ENCODE data around the gene PDP2. TPM values are rescaled to one million over a fixed set of nuclear protein-coding genes. Genes with fewer than 3 reads are reported as not detected.

PDP2 gene
- polyA plus RNA-seq, 1 donor (not counting 4 experiments of a cell fraction or from before 2014, with no cell fraction given), result 18.5 TPM

GRCh38 chr16:66845791-66846221 lies 34.5 kb upstream of the PDP2 start:
- H3K27ac ChIP-seq (ENCODE audit: control insufficient read depth, insufficient read depth, low read length), result no peak overlapping the region
- H4K20me1 ChIP-seq (ENCODE audit: control insufficient read depth, extremely low read depth, insufficient read depth, low read length), result no peaks in the 10 kb centered on the region
- no peaks in the 10 kb centered on the region for H3K79me2 ChIP-seq (ENCODE audit: control insufficient read depth, insufficient read depth, low read length)
- DNase-seq (ENCODE audit: low read depth, low spot score) (no peak), FAIRE-seq (no peak)
- no peak overlapping the region for H3K4me2 ChIP-seq (ENCODE audit: control insufficient read depth, extremely low read depth, insufficient read depth, low read depth, low read length)
- dilution Hi-C loops (cut with MboI; ENCODE audit: extremely low pct_ligation_motif_present, low sequenced_read_pairs), result no loop called here
- no peaks in the 10 kb centered on the region for H3K9me1 ChIP-seq (ENCODE audit: control insufficient read depth, extremely low read depth, insufficient read depth, low read length)
- no peak overlapping the region for H3K9ac ChIP-seq (ENCODE audit: control insufficient read depth, extremely low read depth, insufficient read depth, low read length)
- no peaks in the 10 kb centered on the region for H3K9me3 ChIP-seq (ENCODE audit: control insufficient read depth, low read depth, low read length)
- no peak overlapping the region for H3K4me3 ChIP-seq (ENCODE audit: control insufficient read depth in 2 of 3, extremely low read depth in 1 of 3, insufficient read depth in 2 of 3, low read depth in 1 of 3, low read length in 3 of 3)
- no peaks in the 10 kb centered on the region for H3K36me3 ChIP-seq (ENCODE audit: control insufficient read depth in 2 of 2, extremely low read depth in 1 of 2, insufficient read depth in 2 of 2, low read length in 2 of 2)
- H3K4me1 ChIP-seq (ENCODE audit: control insufficient read depth, extremely low read depth, insufficient read depth, low read length), result no peaks in the 10 kb centered on the region
- H3K27me3 ChIP-seq (ENCODE audit: control insufficient read depth, extremely low read depth, insufficient read depth, low read length), result peaks cover 57% of the 10 kb centered on the region
- TF ChIP-seq, protein P1, sequence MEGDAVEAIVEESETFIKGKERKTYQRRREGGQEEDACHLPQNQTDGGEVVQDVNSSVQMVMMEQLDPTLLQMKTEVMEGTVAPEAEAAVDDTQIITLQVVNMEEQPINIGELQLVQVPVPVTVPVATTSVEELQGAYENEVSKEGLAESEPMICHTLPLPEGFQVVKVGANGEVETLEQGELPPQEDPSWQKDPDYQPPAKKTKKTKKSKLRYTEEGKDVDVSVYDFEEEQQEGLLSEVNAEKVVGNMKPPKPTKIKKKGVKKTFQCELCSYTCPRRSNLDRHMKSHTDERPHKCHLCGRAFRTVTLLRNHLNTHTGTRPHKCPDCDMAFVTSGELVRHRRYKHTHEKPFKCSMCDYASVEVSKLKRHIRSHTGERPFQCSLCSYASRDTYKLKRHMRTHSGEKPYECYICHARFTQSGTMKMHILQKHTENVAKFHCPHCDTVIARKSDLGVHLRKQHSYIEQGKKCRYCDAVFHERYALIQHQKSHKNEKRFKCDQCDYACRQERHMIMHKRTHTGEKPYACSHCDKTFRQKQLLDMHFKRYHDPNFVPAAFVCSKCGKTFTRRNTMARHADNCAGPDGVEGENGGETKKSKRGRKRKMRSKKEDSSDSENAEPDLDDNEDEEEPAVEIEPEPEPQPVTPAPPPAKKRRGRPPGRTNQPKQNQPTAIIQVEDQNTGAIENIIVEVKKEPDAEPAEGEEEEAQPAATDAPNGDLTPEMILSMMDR (optimal IDR thresholded peaks at IDR 0.05 in 1 of 3, IDR thresholded peaks at IDR 0.05 in 1 of 3, conservative IDR thresholded peaks at IDR 0.05 in 1 of 3; ENCODE audit: extremely low read depth in 1 of 3, insufficient read depth in 2 of 3, low read length in 3 of 3), result no peak
- no peak for TF ChIP-seq EZH2 (IDR thresholded peaks at IDR 0.05; ENCODE audit: low read length)
- no peak overlapping the region for H2AFZ ChIP-seq (ENCODE audit: control insufficient read depth, low read length)

GRCh38 chr16:66846266-66846665 lies 34.0 kb upstream of the PDP2 start:
- H3K27ac ChIP-seq (ENCODE audit: control insufficient read depth, insufficient read depth, low read length), result no peak overlapping the region
- no peaks in the 10 kb centered on the region for H3K4me1 ChIP-seq (ENCODE audit: control insufficient read depth, extremely low read depth, insufficient read depth, low read length)
- no peak overlapping the region for H3K4me3 ChIP-seq (ENCODE audit: control insufficient read depth in 2 of 3, extremely low read depth in 1 of 3, insufficient read depth in 2 of 3, low read depth in 1 of 3, low read length in 3 of 3)
- H3K27me3 ChIP-seq (ENCODE audit: control insufficient read depth, extremely low read depth, insufficient read depth, low read length), result peaks cover 61% of the 10 kb centered on the region
- H3K4me2 ChIP-seq (ENCODE audit: control insufficient read depth, extremely low read depth, insufficient read depth, low read depth, low read length), result no peak overlapping the region
- dilution Hi-C loops (cut with MboI; ENCODE audit: extremely low pct_ligation_motif_present, low sequenced_read_pairs), result no loop called here
- TF ChIP-seq, protein P1 (optimal IDR thresholded peaks at IDR 0.05 in 1 of 3, IDR thresholded peaks at IDR 0.05 in 1 of 3, conservative IDR thresholded peaks at IDR 0.05 in 1 of 3; ENCODE audit: extremely low read depth in 1 of 3, insufficient read depth in 2 of 3, low read length in 3 of 3), result no peak
- no peak for TF ChIP-seq EZH2 (IDR thresholded peaks at IDR 0.05; ENCODE audit: low read length)
- no peak overlapping the region for H2AFZ ChIP-seq (ENCODE audit: control insufficient read depth, low read length)
- H3K79me2 ChIP-seq (ENCODE audit: control insufficient read depth, insufficient read depth, low read length), result no peaks in the 10 kb centered on the region
- H4K20me1 ChIP-seq (ENCODE audit: control insufficient read depth, extremely low read depth, insufficient read depth, low read length), result no peaks in the 10 kb centered on the region
- no peak overlapping the region for H3K9ac ChIP-seq (ENCODE audit: control insufficient read depth, extremely low read depth, insufficient read depth, low read length)
- no peaks in the 10 kb centered on the region for H3K36me3 ChIP-seq (ENCODE audit: control insufficient read depth in 2 of 2, extremely low read depth in 1 of 2, insufficient read depth in 2 of 2, low read length in 2 of 2)
- no peaks in the 10 kb centered on the region for H3K9me3 ChIP-seq (ENCODE audit: control insufficient read depth, low read depth, low read length)
- DNase-seq (ENCODE audit: low read depth, low spot score), result no peak
- no peak for FAIRE-seq
- no peaks in the 10 kb centered on the region for H3K9me1 ChIP-seq (ENCODE audit: control insufficient read depth, extremely low read depth, insufficient read depth, low read length)
